IPS DF 19.7 (cell line): ENCODE measurements around the gene SHB.
"Not testable (repeated sequence)": the region's sequence is repeated elsewhere in the genome, so short reads cannot be mapped to it uniquely, and the experiment has no call there.

ENCODE experiments used
- DNase-seq: peaks from one replicate; pipeline ENCODE4 v3.0.0-alpha.2; 2013; ENCODE audit warnings: low read depth, low spot score

Gene SHB

DNA sequence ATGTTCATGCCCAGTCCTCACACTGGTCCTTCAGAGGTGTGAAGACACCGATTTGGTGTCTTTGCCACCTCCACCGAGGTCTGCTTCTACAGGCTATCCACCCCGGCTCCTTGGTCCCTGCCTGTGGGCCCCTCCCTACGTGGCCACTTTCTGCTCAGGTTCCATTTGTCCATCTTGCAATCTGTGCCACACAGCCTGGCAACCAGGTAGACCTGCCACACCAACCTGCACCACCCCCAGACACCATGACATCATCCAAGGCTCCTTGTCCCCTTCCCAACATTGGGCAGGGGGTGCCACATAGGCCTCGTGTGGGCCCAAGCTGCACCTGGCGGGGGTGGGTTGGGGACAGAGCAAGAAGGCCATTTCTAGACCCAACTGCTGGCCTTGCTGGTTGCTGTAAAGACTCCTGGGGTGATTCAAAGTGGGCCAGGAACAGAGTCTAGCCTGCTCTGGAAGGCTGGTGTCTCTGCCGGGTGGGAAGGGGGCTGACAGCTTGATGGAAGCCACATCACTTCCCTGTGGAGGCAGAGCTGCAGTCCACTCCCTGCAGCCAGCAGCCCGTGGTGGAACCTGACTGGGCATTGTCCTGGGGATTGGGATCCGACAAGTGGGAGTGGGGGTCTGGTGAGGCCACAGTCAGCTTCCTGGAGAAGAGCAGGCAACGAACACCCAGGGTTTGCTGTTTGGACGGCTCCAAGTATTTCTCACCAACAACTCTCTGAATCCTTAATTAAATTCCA lies 99.3 kb downstream of the SHB start:
- no peak for DNase-seq

DNA sequence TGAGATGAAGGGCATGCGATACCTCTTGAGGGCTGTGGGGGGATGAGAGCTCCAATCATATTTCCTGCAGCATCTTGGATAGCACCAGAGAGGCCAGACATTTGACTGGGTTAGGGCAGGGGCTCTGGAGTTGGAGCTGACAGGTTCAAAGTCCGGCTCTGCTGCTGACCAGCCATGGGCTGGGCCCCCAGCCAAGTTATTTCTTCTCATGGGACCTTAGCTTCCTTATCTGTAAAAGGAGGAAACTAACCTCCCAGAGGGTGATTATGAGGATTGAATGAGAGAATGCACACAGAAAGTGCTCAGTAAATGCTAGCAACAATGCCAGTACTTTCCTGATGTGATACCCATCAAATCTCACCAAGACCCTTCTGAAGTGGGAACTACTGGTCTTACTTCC lies 99.9 kb downstream of the SHB start:
- no peak for DNase-seq

DNA sequence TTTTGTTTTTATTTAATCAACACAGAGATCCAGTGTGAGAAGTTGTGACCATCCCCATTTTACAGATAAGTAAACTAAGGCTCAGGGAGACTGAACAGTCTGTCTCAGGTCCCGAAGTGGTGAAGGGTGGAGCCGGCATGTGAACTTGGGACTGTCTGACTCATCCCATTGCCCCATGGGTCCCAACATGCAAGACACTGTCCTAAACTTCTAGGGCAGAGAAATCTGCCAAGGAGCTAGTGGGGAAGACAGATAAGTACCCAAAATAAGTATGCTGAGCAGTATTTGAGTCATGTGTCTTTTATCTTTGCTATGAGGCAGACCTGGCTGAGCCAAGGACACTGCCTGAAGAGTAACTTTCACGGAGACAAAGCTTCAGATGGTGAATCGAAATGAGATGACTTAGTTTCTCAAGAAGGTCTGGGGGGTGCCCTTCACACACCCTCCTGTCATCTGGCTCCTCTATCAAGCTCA lies 100.8 kb downstream of the SHB start:
- no peak for DNase-seq

DNA sequence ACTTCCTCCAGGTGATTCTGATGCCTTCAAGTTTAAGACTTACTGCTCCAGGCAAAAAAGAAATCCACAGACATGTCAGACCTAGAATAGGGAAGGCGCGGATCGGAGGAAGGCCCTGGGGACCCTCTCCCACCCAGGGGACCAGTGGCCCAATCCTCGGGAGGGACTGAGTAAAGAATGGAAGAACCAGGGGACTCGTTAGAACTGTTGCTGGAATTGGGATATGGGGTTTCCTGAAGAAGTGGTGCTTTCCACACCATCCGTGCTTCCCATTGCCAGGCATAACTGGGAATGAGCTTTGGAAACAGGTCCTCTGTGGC lies 101.3 kb downstream of the SHB start:
- DNase-seq, result no peak

DNA sequence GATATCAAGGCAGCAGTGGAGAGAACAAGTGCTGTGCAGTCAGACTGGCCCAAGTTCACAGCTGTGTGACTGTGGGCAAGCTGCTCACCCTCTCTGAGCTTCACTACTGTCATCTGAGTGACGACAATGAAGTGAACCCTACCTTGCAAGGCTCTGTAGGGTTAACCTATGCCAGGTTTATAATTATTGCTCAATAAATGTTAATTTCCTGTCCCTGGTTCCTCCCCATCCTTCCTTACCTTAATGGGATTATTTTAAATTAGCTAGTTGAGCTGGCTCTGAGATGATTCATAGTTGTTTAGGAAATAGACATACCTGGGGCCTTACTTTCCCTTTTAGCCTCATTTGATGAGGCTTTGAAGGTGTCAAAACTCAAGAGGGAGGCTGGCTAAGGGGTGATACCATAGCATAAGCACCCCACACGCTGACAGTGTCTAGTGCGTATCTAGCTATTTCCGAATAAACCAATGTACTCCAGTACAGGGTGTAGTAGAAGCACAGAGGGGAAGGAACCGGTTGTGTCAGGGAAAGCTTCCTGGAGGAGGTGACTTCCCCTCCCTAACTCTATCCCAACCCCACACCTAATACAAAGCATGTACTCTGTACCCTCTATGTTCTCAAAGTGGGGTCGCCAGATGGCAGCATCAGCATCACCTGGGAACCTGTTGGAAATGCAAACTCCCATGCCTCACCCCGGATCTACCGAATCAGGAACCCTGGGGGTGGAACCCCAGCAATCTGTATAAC lies 101.8 kb downstream of the SHB start:
- no peak for DNase-seq

DNA sequence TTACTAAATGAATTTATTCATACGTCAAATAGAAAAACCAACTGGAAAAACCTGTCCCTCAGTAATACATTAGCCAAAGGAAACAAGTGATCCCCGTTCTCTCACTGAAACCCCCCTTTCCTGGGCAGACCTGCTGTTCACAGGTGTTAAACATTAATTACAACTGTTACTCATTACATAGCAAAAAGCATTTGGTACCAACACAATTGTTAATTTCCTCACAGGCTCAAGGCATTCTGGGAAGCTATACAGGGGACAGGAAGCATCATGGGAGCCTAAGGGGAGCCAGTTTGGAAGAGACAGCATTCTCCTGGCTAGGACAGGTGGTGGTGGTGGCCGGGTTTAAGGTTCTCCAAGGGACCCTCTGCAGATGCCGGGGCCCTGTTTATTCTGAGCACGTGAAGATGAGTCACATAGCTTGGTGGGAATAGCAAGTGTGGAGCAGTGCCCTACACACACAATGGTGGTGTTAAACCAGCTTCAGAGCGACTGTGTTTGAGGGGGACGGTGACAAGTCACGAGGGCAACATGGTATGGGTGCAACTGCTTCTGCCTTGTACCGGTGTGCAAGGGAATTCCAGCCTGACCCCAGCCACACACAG lies 102.5 kb downstream of the SHB start:
- DNase-seq, result no peak

DNA sequence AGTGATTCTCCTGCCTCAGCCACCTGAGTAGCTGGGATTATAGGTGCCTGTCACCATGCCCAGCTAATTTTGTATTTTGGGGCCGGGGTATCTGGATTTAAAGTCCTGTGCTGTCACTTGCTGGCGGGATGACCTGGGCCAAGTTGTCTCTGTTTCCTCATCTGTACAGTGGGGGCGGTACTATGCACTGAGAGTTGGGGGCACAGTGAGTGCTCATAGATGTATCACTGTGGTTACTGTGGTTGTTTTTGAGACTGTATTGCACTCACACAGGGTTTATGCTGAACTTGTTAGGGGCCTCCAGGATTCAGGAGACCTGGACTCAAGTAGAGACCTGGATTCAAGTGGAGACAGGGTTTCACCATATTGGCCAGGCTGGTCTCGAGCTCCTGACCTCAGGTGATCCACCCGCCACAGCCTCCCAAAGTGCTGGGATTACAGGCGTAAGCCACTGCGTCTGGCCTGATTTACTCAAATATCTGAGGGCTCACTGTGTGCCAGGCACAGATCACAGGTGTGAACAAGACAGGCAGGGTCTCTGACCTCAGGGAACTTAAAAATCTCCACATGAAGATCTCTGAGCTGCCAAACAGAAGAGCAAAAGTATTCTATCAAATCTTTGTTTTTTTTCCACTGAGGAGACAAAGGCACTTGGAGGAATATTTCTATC lies 103.2 kb downstream of the SHB start:
- DNase-seq, result not testable (repeated sequence)

DNA sequence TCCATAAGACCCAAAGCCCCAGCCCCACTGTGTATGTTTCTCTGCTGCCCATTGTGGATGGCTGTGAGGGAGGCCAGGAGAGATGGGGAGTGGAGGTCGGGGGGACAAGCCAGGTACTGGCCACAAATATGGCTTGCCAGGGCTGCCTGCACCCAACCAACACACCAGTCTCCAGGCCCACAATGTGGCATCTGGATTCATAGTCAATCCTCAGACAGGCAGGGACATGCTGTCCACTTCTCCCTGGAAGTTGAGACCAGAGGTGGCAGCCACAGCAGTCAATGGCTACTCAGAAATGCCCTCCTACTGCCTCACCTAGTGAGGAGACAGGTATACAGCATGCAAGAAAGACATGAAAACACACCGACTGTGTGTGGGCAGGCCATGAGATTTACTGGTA lies 103.9 kb downstream of the SHB start:
- no peak for DNase-seq

DNA sequence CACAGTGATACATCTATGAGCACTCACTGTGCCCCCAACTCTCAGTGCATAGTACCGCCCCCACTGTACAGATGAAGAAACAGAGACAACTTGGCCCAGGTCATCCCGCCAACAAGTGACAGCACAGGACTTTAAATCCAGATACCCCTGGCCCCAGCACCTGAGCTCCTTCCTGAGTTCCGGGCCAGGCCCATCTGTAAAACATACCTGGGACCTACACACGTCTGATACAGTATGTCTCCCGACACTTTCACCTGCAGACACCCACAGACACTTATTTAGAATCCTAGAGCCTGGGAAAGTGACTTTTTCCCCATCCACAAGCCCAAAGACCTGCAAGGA lies 104.3 kb downstream of the SHB start:
- DNase-seq, result no peak

DNA sequence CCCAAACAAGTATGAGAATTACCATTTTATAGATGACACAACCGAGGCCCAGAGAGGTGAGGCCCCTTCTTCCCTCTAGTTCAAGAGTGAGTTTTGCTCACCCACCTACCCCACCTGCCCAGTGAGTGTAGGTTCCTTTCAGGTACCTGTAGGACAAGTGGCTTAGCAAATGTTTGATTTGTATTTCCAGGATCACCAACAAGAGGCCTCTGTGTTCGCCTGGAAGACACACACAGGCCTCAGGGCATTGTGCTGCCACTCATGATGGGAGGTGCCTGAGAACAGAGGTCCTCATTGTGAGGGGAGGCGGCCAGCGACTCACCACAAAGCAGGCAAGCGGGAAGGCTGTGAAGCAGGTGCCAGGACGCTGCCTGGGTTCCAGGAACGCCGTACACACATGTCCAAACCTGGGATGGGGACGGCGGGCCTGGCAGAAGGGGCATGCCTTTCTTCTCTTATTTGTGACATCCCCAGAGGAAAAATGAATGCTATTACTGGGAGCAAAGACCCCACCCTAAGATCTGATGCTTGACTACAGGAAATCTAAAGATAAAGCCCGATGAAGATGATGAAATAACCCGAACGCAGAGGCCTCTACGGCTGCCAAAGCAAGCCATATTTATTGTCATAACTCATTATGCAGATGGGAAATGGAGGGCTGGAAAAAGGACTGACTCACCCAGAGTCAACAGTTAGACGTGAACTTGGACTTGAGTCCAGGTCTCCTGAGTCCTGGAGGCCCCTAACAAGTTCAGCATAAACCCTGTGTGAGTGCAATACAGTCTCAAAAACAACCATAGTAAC lies 104.9 kb downstream of the SHB start:
- DNase-seq, result no peak

DNA sequence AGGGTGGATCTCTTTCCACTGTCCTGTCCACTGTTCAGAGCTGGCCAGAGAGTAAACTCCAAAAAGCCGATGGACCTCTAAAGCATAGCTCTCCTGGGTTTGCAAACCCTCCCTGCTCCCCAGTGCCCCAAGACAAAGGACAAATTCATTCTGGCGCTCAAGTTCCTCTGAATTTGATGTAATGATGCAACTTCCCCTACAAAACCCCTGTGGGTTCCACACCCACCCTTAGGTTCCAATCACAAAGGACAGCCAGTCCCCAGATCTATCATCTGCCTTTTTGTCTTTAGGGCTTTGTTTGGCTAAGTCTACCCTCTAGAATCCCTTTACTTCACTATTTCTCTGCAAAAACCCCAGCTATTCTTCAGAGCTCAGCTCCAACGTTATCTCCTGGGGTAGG lies 107.7 kb downstream of the SHB start:
- no peak for DNase-seq

DNA sequence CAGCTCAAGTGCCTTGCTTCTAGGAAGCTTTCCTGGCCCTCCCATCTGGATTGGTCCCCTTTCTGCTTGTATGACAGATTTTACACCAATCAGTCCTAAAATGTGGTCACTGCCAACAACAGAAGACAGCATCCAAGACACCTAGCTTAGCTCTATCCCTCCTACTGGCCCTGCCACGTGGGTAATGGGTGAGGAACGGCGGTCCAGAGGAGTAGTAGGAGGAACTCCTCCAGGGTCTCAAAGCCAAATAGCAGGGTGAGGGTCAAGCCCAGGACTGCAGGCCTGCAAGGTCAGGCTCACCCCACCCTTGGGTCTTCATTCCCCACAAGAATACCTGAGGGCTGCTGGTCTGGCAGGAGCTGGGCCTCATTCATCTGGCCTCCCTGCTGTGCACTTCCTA lies 108.4 kb downstream of the SHB start:
- no peak for DNase-seq

DNA sequence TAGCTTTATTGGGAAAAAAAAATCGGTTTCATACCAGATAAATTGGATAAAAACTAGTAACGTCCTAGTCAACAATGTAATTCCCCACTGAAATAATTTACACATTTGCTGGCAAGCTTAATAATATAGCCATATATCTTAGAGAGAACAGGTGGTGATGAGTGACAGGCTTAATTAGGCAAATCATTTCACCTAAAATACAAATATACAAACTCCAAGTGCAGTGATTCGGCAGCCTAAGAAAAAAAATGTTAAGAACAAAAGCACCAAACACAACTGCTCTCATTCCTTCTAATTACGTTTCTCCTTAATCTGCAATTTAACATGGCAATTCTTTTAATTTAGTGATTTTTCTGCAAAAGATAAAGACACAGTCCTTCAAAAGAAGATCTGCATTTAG lies 109.1 kb downstream of the SHB start:
- DNase-seq, result no peak

DNA sequence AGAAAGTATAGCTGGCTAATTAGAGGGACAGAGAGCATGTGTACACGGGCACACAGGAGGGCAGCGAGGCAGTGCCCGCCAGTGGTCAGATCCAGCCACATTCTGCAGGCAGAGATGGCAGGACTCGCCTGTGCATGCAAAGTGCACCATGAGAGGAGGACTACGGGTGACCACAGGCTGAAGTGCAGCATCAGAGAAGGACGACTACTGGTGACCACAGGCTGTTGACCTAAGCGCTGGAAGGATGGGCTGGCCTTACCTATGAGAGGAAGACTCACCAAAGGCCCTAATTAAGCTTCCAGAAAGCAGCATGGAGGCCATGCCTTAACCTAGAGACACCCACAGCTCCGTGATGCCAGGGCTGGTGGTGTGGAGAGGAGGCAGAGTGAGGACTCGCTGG lies 110.9 kb downstream of the SHB start:
- DNase-seq, result no peak

DNA sequence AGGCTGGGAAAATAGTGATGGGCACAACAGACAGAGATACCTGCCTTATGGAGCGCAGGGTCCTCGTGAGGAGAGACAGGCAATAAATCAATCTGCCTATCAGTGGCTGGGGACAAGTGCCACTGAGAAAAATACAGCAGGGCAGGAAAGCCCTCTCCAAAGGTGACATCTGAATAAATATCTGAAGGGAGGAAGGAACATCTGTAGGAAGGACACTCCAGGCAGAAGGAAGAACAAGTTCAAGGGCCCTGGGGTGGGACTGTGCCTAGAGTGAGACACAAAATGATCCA lies 111.4 kb downstream of the SHB start:
- DNase-seq, result no peak

DNA sequence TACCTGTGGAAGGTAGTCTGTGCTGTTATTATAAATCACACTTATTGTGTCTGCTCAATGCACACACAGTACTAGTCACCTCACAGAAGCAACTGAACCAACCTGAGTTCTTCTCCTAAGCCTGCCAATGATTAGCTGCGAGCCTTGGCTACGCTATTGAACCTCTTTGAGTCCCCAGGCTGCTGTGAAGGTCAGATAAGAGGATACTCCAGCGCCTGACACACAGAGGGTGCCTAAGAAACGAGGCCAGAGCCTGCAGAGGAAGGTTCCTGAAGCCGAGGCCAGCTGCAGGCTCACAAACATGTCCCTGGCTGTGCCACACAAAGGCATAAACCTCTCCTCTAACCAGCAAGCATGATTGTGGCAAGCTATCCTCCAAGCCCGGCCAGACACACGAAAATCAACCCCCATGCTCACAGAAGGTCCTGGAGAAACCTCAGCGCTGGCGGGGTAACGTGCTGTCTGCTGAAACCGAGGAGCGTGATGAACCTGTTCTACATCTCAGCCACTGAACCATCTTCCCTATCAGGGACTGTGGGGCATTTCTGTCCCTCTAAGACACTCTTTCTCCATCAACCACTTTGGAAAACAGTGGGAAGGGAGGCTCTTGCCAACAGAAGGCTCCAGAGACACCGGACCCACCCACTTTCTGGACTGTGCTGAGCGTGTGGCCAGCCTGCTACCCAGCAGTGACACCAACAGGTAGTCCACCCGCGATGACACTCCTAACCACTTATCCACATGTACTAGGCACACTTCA lies 111.9 kb downstream of the SHB start:
- no peak for DNase-seq

DNA sequence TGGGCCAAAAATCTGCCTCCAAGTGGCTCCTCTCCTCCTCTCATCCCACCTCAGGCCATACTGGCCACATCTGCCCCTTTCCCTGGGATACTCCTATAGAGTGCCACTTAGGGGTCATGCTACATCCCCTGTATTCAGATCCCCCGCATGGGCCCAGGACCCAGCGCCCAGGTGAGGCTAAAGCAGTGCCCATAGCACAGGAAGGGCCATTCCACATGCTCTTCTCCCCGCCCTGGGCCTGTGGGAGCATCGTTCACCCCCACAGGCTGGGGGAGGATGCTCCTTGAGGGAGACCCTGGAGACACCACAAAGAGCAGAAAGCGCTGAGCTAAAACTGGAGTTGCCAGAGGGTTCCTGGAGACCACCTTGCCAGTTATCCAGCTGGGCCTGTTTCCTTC lies 112.6 kb downstream of the SHB start:
- no peak for DNase-seq

DNA sequence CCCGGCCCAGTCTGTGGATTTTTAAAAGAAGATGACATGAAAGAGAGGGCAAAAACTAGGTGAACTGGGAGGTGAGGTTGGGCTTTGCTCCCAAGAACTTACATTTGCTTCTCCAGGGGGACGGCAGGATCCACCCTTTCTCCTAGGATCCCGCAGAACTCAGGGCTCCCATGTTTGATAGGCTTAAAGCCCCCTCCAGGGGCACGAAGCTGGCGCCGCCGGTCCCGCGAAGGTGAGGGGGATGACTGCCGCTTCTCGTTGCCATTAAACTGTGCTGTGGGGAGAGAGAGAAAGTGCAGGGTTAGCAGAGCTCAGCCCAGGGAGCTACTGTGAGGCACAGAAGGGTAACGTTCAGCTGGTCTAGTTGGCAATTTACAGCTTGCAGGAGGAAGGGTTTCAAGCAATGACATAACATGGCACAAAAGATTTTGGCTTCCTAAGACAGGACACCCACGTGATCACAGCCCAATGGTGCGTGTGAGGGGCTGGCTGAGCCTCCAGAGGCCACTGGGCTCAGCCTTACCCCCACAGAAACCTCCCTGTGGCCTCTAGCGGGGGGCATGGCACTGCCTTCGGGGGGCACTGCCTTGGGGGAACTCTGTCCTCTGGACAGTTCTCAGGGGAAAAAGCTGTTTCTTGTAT lies 113.1 kb downstream of the SHB start:
- DNase-seq, result no peak

DNA sequence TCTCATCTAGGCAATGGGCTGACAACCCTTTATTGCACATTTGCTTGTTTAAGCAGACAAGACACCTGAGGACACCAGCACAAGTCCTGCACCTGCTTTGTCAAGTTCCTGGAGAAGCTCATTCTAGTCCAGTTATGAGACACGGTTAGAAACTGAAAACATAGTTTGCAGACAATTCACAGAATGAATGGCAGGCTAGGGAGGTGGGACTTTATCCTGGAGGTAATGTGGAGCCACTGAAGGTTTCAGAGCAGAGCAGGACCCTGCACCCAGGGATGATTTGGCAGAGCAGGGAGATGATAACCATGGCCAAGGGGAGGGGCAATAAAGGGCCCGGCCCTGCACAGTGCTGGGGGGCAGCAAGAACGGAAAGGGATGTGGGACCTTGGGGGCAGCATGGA lies 114.4 kb downstream of the SHB start:
- DNase-seq, result no peak

DNA sequence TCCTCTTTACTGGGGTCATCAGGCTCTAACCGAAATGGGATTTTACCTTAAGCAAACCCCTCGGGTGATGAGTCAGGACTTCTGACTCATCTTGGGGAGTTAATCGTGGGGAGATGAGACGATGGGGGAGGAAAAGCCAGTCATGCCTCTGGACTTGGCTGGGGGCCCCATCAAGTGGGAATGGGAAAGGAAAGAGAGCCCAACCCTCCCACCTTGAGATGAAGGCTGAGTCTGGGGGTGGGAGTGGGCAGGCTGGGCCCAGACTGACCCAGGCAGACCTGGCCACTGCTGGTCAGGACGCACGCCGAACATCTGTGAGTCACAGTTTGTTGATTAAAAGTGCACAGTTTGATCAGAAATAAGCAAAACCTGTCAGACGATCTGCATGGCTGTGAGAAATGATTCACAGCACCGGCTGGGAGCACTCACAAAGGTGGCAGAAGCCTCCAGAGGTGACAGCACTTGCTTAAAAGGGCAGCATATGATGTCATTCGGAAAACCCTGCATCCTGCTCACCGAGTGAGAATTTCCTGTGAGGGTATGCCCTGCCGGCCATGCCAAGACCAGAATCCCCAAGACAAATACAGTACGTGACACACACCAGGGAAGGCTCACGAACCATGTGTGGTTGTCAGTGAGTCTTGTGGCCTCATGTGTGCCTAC lies 115.1 kb downstream of the SHB start:
- no peak for DNase-seq
